Measurements from ENCODE around the gene GATAD2B. TPM values are rescaled to one million over a fixed set of nuclear protein-coding genes. Genes with fewer than 3 reads are reported as not detected.
A peak's percentile ranks its signal among the peaks of the same experiment; 100 is the strongest.
"Not testable (repeated sequence)": the region's sequence is repeated elsewhere in the genome, so short reads cannot be mapped to it uniquely, and the experiment has no call there.

The GATAD2B gene
- total and polyA plus RNA-seq, 2 experiments from 2014 or later, result 5.4 to 11.7 TPM

DNA sequence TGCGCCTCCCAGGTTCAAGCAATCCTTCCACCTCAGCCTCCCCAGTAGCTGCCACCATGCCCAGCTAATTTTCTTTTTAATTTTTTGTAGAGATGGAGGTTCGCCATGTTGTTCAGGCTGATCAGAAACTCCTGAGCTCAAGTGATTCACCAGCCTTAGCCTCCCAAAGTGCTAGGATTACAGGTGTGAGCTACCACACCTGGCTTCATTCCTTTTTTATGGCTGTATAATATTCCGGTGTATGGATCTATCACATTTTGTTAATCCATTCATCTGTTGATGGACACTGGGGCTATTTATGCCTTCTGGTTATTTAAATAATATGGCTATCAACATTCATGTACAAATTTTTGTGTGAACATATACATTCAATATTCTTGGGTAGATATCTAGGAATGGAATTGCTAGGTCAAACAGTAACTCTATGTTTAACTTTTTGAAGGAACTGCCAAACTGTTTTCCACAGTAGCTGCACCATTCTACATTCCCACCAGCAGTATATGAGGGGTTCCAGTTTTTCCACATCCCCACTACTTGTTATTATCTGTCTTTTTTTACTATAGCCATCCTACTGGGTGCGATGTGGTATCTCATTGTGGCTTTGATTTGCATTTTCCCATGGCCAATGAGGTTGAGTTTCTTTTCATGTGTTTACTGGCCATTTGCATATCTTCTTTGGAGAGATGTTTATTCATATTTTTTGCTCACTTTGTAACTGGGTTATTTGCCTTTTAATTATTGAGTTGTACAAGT lies 136.6 kb downstream of the GATAD2B start:
- WGBS (ENCODE audit: low lambda C conversion rate, missing lambda C conversion rate), result 98% methylated on average over 4 of the region's 4 CpGs
- Histone ChIP-seq H3K9me2 (replicated peaks; ENCODE audit: insufficient read depth) (no peaks in the 10 kb centered on the region), H4K20me1 (ENCODE audit: insufficient read depth, poor library complexity, severe bottlenecking) (no peaks in the 10 kb centered on the region), H3K9me3 (ENCODE audit: low read depth) (no peaks in the 10 kb centered on the region), H3K79me2 (no peaks in the 10 kb centered on the region), H3K27me3 (no peaks in the 10 kb centered on the region), H3K36me3 (replicated peaks; ENCODE audit: insufficient read depth, low read depth) (no peaks in the 10 kb centered on the region), H3K27ac (no peak overlapping the region), H3K4me1 (ENCODE audit: insufficient read depth) (no peaks in the 10 kb centered on the region), H3K4me2 (no peak overlapping the region), H2AFZ (no peak overlapping the region), H3K4me3 (no peak overlapping the region)
- DNase-seq (ENCODE audit: low spot score), result no peak
- TF ChIP-seq EZH2phosphoT487 (IDR thresholded peaks at IDR 0.05; ENCODE audit: low read depth, severe bottlenecking, unreplicated experiment) (no peak), EZH2 (IDR thresholded peaks at IDR 0.05; ENCODE audit: borderline replicate concordance) (no peak)
- TF ChIP-seq, protein P1, sequence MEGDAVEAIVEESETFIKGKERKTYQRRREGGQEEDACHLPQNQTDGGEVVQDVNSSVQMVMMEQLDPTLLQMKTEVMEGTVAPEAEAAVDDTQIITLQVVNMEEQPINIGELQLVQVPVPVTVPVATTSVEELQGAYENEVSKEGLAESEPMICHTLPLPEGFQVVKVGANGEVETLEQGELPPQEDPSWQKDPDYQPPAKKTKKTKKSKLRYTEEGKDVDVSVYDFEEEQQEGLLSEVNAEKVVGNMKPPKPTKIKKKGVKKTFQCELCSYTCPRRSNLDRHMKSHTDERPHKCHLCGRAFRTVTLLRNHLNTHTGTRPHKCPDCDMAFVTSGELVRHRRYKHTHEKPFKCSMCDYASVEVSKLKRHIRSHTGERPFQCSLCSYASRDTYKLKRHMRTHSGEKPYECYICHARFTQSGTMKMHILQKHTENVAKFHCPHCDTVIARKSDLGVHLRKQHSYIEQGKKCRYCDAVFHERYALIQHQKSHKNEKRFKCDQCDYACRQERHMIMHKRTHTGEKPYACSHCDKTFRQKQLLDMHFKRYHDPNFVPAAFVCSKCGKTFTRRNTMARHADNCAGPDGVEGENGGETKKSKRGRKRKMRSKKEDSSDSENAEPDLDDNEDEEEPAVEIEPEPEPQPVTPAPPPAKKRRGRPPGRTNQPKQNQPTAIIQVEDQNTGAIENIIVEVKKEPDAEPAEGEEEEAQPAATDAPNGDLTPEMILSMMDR (IDR thresholded peaks at IDR 0.05; ENCODE audit: poor library complexity), result no peak

DNA sequence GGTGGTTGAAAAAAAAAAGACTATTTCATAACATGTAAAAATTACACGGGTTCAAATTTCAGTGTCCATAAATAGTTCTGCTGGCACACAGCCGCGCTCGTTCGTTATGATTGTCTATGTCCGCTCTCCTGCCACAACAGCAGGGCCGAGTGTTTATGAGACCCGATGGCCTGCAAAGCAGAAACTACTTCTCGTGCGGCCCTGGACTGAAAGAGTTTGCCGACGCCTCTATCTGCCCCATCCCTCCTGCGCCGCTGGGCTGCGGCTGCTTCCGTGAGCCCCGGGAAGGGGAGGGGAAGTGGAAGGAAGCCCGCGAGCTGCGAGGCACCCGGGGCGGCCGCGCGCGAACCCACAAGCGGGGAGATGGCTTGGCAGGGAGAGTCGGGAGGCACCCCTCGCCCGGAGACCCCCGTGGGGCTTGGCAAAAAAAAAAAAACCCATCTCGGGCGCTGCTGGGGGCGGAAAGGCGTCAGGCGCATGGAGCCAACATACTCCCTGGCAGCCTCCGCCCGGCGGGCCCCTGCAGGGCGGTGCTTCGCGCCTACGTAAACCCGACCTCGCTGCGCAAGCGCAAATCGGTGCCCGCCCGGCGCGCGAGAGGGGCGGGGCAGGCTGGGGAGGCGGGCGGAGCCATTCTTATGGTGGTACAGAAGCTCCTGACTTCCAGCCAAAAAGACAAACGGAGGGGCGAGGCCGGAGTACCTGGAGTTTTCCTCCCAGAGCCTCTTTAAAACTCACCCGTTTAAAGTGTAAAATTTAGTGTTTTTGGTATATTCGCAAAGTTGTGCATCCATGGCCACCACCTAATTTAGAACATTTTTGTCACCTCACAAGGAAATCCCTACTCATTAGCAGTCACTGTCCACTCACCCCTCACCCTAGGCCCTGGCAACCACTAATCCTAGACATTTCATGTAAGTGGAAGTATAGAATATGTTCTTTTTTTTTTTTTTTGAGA lies 139.3 kb downstream of the GATAD2B start:
- H3K4me2 ChIP-seq, result peak overlapping the region; percentile 77
- H3K27ac ChIP-seq, result peak overlapping the region; percentile 97
- H3K9me2 ChIP-seq (replicated peaks; ENCODE audit: insufficient read depth), result no peaks in the 10 kb centered on the region
- no peaks in the 10 kb centered on the region for H3K27me3 ChIP-seq
- no peaks in the 10 kb centered on the region for H3K9me3 ChIP-seq (ENCODE audit: low read depth)
- no peaks in the 10 kb centered on the region for H3K36me3 ChIP-seq (replicated peaks; ENCODE audit: insufficient read depth, low read depth)
- TF ChIP-seq EZH2 (IDR thresholded peaks at IDR 0.05; ENCODE audit: borderline replicate concordance), result no peak
- TF ChIP-seq EZH2phosphoT487 (IDR thresholded peaks at IDR 0.05; ENCODE audit: low read depth, severe bottlenecking, unreplicated experiment), result no peak
- TF ChIP-seq, protein P1 (IDR thresholded peaks at IDR 0.05; ENCODE audit: poor library complexity), result no peak
- no peaks in the 10 kb centered on the region for H3K79me2 ChIP-seq
- H3K4me3 ChIP-seq, result peak overlapping the region; percentile 28
- 1% methylated on average over 42 of the region's 61 CpGs for WGBS (ENCODE audit: low lambda C conversion rate, missing lambda C conversion rate)
- DNase-seq (ENCODE audit: low spot score), result peak; percentile 97
- no peaks in the 10 kb centered on the region for H3K4me1 ChIP-seq (ENCODE audit: insufficient read depth)
- no peaks in the 10 kb centered on the region for H4K20me1 ChIP-seq (ENCODE audit: insufficient read depth, poor library complexity, severe bottlenecking)
- peak overlapping the region; percentile 67 for H2AFZ ChIP-seq

DNA sequence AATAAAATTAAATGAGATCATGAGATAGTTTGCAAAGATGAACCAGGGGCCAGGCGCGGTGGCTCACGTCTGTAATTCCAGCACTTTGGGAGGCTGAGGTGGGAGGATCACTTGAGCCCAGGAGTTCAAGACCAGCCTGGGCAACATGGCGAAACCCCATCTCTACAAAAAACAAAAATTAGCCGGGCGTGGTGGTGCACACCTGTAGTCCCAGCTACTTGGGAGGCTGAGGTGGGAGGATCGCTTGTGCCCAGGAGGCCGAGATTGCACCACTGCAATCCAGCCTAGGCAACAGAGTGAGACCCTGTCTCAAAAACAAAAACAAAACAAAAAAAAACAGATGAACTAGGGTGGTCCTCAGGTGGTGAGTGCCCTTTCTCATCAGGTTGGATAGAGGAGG lies 140.1 kb downstream of the GATAD2B start:
- 93% methylated on average over 8 of the region's 8 CpGs for WGBS (ENCODE audit: low lambda C conversion rate, missing lambda C conversion rate)

DNA sequence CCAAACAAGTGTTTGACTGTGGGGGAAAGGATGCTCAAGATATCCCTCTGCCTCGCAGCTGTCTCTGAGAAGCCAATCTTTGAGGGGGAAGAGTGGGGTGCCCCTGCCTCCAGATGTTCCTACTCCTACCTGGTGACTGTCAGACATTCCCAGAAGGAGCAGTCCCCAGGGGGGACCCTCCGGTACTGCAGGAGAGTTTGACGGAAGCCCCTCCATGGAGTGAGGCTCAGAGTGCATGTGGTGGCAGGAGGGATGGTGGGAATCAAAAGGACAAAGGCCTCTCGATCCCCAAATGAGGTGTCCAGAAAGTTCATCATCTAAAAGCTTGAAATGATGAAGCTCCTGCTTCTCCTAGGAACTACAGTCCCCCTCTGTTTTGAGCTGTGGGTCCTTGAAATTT lies 142.2 kb downstream of the GATAD2B start:
- WGBS (ENCODE audit: low lambda C conversion rate, missing lambda C conversion rate), result 93% methylated on average over 4 of the region's 4 CpGs
- H3K9me2 ChIP-seq (replicated peaks; ENCODE audit: insufficient read depth), result no peaks in the 10 kb centered on the region
- TF ChIP-seq EZH2 (IDR thresholded peaks at IDR 0.05; ENCODE audit: borderline replicate concordance), result no peak
- TF ChIP-seq EZH2phosphoT487 (IDR thresholded peaks at IDR 0.05; ENCODE audit: low read depth, severe bottlenecking, unreplicated experiment), result no peak
- TF ChIP-seq, protein P1 (IDR thresholded peaks at IDR 0.05; ENCODE audit: poor library complexity), result no peak
- no peak overlapping the region for H3K27ac ChIP-seq
- DNase-seq (ENCODE audit: low spot score), result no peak
- peaks cover 12% of the 10 kb centered on the region for H3K79me2 ChIP-seq
- no peak overlapping the region for H2AFZ ChIP-seq
- H3K36me3 ChIP-seq (replicated peaks; ENCODE audit: insufficient read depth, low read depth), result no peaks in the 10 kb centered on the region
- H3K4me2 ChIP-seq, result no peak overlapping the region
- H3K27me3 ChIP-seq, result no peaks in the 10 kb centered on the region
- peaks cover 9% of the 10 kb centered on the region for H3K4me1 ChIP-seq (ENCODE audit: insufficient read depth)
- H3K9me3 ChIP-seq (ENCODE audit: low read depth), result no peaks in the 10 kb centered on the region
- no peaks in the 10 kb centered on the region for H4K20me1 ChIP-seq (ENCODE audit: insufficient read depth, poor library complexity, severe bottlenecking)
- H3K4me3 ChIP-seq, result no peak overlapping the region

More for the DNA sequence above, 140.1 kb downstream of the GATAD2B start:
- peak overlapping the region; percentile 28 for H3K4me3 ChIP-seq
- peak overlapping the region; percentile 97 for H3K27ac ChIP-seq
- not testable (repeated sequence) for H3K79me2 ChIP-seq; H2AFZ ChIP-seq; H3K36me3 ChIP-seq (replicated peaks; ENCODE audit: insufficient read depth, low read depth); DNase-seq (ENCODE audit: low spot score); H3K4me1 ChIP-seq (ENCODE audit: insufficient read depth); H3K9me3 ChIP-seq (ENCODE audit: low read depth); H4K20me1 ChIP-seq (ENCODE audit: insufficient read depth, poor library complexity, severe bottlenecking); H3K9me2 ChIP-seq (replicated peaks; ENCODE audit: insufficient read depth); H3K27me3 ChIP-seq
- peak overlapping the region; percentile 77 for H3K4me2 ChIP-seq

Data from hepatocyte (in vitro differentiated cells).